GM20000 (cell line): ENCODE data around the gene TANC1.

Experiments
- DNase-seq: peaks from one replicate; pipeline ENCODE4 v3.0.0; 2012; ENCODE audit warnings: low spot score
- TF ChIP-seq, protein P1 (sequence below): IDR thresholded peaks from 2 replicates; pipeline ENCODE4 v1.5.1; 2012; ENCODE audit warnings: mild to moderate bottlenecking, control low read depth; ENCODE audit errors: extremely low read depth, missing control alignments

Gene TANC1

DNA sequence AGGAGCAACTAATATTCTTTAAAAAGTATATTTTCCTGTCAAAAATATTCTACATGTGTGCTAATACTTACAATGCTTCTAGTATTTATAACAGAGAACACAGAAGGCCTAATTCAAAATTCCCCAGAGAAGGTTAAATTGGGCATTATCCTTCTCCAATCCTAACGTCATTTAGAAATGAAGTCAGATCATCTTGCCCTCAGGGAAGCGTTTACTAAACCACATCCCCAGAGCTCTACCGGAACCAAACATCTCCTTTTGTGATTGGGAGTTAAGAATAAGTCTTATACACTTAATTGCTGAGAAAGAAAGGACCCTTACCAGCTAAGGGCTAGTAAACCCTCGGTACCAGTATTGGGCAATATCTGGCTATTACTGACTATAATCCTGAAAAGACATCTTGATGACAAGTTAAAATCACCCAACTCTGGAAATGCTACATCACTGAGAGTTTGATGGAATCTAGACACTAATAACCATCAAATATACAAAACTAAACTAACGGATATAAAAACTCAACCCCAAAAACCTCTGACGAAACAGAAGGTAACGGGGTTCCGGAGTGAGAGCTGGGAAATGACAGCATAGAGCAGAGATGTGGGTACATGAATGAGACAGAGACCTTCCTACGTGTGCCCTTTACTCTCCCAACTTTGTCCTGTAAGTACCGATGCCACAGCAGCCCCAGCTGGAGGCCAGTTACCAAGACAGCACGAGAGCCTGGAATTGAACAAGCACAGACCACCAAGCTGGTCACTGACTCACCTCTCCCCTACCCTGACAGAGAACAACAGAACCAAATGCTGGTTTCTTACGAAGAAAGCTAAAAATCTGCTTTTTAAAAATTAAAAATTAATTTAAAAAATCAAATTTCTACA, 283.1 kb downstream of the TANC1 start:
- no peak for DNase-seq
- TF ChIP-seq, protein P1, sequence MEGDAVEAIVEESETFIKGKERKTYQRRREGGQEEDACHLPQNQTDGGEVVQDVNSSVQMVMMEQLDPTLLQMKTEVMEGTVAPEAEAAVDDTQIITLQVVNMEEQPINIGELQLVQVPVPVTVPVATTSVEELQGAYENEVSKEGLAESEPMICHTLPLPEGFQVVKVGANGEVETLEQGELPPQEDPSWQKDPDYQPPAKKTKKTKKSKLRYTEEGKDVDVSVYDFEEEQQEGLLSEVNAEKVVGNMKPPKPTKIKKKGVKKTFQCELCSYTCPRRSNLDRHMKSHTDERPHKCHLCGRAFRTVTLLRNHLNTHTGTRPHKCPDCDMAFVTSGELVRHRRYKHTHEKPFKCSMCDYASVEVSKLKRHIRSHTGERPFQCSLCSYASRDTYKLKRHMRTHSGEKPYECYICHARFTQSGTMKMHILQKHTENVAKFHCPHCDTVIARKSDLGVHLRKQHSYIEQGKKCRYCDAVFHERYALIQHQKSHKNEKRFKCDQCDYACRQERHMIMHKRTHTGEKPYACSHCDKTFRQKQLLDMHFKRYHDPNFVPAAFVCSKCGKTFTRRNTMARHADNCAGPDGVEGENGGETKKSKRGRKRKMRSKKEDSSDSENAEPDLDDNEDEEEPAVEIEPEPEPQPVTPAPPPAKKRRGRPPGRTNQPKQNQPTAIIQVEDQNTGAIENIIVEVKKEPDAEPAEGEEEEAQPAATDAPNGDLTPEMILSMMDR: no peak

DNA sequence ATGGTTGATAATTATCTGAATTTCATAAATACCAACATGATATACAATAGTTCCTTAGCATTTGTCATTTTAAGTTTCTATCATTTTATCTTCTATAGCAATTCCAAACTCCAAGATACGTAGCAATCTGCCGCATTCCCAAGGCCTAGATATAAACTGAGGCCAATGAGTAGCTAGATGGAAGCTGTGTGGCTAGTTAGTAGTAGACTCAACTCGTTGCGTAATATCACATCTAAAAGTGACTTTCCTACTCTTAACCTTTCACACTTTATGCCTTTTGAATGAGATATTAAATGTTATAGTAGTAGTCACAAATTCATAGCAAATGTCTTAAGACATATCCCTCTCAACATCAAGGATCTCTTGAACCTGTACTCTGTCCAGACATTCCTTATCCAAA, 284.5 kb downstream of the TANC1 start:
- no peak for DNase-seq
- TF ChIP-seq, protein P1: no peak

DNA sequence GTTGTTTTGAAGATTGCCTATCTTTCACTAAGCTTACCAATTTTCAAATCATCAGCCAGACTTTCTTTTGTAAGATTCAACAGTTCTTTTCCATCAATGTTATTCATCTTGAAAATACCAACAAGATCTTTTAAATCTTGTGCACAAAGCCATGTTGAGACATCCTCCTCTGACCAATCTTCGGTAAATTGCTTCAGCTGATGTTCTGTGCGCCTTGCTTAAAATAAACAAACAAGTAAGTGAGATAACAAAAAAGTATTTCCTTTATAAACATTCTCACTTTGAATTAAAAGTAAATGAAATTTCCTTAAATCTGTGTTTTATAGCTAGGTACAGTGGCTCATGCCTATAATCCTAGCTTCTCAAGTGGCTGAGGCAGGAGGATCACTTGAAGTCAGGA, 287.7 kb downstream of the TANC1 start:
- no peak for DNase-seq
- TF ChIP-seq, protein P1: no peak

DNA sequence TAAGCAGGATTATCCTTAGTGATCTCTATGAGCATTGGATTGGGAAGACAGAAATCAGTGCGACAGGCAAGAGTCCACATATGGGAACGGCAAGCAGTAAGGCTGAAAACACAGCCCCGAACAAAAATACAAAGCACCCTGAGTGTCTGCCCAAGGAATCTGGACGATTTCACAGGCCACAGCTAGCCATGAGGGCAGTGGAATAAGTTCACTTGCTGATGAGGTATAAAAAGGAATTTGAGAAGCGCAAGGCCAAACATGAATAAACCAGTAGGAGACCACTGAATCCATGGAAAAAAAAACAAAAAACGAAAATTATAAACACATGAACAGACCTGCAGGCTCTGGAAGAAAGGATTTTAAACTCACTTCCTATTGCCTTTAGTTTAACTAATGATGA, 293.8 kb downstream of the TANC1 start:
- DNase-seq: no peak

DNA sequence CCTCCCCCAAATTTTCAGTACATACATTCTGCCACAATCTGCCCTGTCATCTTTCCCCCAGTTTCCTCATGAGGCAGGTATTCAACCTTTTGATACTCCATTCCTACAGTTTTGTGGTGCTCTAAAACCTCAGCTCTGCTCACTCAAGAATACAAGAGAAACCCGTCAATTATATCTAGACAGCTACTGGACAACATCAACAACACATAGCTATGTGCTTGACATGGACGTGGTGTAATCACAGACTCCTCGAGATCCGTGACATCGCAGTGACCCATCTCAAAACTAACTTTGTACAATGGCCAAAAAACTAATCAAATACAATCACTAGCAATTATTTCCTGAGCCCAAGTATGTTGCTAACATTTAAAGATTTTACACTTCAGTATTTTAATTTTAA, 294.5 kb downstream of the TANC1 start:
- TF ChIP-seq, protein P1: no peak
- no peak for DNase-seq

More for the DNA sequence above, 293.8 kb downstream of the TANC1 start:
- TF ChIP-seq, protein P1: no peak

DNA sequence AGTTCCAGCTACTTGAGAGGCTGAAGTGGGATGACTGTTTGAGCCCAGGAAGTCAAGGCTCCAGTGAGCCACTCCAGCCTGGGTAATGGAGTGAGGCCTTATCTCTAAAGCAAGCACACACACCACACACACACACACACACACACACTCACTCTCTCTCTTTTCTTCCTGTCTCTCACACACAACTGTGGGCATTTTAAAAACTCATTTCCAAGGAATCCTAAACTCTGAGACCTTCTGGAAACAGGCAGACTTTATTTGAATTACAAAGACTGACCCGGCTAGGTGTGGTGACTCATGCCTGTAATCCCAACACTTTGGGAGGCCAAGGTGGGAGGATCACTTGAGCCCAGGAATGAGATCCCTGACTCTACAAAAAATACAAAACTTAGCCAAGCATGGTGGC, 296.7 kb downstream of the TANC1 start:
- TF ChIP-seq, protein P1: no peak
- no peak for DNase-seq

DNA sequence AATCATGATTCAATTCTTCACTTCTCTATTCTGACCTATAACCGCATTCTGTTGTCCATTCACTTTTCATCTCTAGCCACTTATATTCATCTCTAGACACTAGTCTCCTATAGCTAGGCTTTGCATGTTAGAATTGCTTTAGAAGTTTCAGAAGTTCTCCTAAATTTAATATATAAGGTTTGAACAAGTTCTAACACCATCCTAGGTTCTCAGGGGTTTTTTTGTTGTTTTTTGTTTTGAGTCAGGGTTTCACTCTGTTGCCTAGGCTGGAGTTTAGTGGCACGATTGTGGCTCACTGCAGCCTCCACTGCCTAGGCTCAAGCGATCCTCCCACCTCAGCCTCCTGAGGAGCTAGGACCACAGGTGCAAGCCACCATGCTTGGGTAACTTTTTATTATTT, 298.1 kb downstream of the TANC1 start:
- TF ChIP-seq, protein P1: no peak
- DNase-seq: no peak
